ENCODE measurements around the gene HTT. TPM values are rescaled to one million over a fixed set of nuclear protein-coding genes. Genes with fewer than 3 reads are reported as not detected.

Gene HTT
- total and polyA plus RNA-seq, 9 of the 15 experiments (the other 6 are each of a cell fraction or from before 2014, with no cell fraction given), result 0.66 to 31.6 (median 14.7) TPM

GRCh38 chr4:3106339-3107186 is 32.1 kb downstream of the HTT start (continued):
- TF ChIP-seq, protein P1, sequence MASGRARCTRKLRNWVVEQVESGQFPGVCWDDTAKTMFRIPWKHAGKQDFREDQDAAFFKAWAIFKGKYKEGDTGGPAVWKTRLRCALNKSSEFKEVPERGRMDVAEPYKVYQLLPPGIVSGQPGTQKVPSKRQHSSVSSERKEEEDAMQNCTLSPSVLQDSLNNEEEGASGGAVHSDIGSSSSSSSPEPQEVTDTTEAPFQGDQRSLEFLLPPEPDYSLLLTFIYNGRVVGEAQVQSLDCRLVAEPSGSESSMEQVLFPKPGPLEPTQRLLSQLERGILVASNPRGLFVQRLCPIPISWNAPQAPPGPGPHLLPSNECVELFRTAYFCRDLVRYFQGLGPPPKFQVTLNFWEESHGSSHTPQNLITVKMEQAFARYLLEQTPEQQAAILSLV (tag; IDR thresholded peaks at IDR 0.05), result no peak
- TF ChIP-seq PML (IDR thresholded peaks at IDR 0.05; ENCODE audit: low read length) (no peak), HMG20A (CRISPR knock-in tag; conservative IDR thresholded peaks at IDR 0.05) (no peak), FOXP1 (CRISPR knock-in tag; IDR thresholded peaks at IDR 0.05) (no peak), TBL1XR1 (IDR thresholded peaks at IDR 0.05; ENCODE audit: low read length in 2 of 2) (no peak), ZBTB33 (CRISPR knock-in tag; IDR thresholded peaks at IDR 0.05) (no peak), SMARCE1 (IDR thresholded peaks at IDR 0.05) (no peak), BACH1 (tag; IDR thresholded peaks at IDR 0.05) (no peak), ATF1 (CRISPR knock-in tag; IDR thresholded peaks at IDR 0.05) (no peak), ATF1 (tag; IDR thresholded peaks at IDR 0.05) (peak; percentile 33; the same call in 1 of the 2 replicates), NR2C2 (CRISPR knock-in tag; IDR thresholded peaks at IDR 0.05) (no peak), NR2C2 (tag; IDR thresholded peaks at IDR 0.05) (no peak), DDX20 (tag; IDR thresholded peaks at IDR 0.05; ENCODE audit: low read depth) (no peak), GATAD2A (IDR thresholded peaks at IDR 0.05) (no peak), ZNF586 (CRISPR knock-in tag; conservative IDR thresholded peaks at IDR 0.05) (no peak), KLF13 (tag; IDR thresholded peaks at IDR 0.05; ENCODE audit: borderline replicate concordance, low read depth) (peak; percentile 29; the same call in 1 of the 2 replicates)
- TF ChIP-seq, protein P2, sequence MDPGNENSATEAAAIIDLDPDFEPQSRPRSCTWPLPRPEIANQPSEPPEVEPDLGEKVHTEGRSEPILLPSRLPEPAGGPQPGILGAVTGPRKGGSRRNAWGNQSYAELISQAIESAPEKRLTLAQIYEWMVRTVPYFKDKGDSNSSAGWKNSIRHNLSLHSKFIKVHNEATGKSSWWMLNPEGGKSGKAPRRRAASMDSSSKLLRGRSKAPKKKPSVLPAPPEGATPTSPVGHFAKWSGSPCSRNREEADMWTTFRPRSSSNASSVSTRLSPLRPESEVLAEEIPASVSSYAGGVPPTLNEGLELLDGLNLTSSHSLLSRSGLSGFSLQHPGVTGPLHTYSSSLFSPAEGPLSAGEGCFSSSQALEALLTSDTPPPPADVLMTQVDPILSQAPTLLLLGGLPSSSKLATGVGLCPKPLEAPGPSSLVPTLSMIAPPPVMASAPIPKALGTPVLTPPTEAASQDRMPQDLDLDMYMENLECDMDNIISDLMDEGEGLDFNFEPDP (CRISPR knock-in tag; IDR thresholded peaks at IDR 0.05), result no peak
- TF ChIP-seq, protein P3, sequence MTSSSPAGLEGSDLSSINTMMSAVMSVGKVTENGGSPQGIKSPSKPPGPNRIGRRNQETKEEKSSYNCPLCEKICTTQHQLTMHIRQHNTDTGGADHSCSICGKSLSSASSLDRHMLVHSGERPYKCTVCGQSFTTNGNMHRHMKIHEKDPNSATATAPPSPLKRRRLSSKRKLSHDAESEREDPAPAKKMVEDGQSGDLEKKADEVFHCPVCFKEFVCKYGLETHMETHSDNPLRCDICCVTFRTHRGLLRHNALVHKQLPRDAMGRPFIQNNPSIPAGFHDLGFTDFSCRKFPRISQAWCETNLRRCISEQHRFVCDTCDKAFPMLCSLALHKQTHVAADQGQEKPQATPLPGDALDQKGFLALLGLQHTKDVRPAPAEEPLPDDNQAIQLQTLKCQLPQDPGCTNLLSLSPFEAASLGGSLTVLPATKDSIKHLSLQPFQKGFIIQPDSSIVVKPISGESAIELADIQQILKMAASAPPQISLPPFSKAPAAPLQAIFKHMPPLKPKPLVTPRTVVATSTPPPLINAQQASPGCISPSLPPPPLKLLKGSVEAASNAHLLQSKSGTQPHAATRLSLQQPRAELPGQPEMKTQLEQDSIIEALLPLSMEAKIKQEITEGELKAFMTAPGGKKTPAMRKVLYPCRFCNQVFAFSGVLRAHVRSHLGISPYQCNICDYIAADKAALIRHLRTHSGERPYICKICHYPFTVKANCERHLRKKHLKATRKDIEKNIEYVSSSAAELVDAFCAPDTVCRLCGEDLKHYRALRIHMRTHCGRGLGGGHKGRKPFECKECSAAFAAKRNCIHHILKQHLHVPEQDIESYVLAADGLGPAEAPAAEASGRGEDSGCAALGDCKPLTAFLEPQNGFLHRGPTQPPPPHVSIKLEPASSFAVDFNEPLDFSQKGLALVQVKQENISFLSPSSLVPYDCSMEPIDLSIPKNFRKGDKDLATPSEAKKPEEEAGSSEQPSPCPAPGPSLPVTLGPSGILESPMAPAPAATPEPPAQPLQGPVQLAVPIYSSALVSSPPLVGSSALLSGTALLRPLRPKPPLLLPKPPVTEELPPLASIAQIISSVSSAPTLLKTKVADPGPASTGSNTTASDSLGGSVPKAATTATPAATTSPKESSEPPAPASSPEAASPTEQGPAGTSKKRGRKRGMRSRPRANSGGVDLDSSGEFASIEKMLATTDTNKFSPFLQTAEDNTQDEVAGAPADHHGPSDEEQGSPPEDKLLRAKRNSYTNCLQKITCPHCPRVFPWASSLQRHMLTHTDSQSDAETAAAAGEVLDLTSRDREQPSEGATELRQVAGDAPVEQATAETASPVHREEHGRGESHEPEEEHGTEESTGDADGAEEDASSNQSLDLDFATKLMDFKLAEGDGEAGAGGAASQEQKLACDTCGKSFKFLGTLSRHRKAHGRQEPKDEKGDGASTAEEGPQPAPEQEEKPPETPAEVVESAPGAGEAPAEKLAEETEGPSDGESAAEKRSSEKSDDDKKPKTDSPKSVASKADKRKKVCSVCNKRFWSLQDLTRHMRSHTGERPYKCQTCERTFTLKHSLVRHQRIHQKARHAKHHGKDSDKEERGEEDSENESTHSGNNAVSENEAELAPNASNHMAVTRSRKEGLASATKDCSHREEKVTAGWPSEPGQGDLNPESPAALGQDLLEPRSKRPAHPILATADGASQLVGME (CRISPR knock-in tag; IDR thresholded peaks at IDR 0.05), result no peak
